HepG2 (cell line): Measurements from ENCODE around the gene MTA3. TPM values are rescaled to one million over a fixed set of nuclear protein-coding genes. Genes with fewer than 3 reads are reported as not detected.

ENCODE experiments used
- CCAR2 ChIP-seq: fragments of 200-400 bp; formaldehyde crosslinking; optimal IDR thresholded peaks from 2 replicates; pipeline ENCODE3; 2018; ENCODE audit warnings: low read depth, mild to moderate bottlenecking, low read length, moderate library complexity
- DNMT3B ChIP-seq: conservative IDR thresholded peaks from 2 replicates; pipeline ENCODE4 v1.6.1; 2016; ENCODE audit warnings: missing biosample characterization, control low read depth
- GABPA ChIP-seq, 2 experiments: IDR thresholded peaks; 2 replicates each; pipeline ENCODE4 v1.6.1; 2011 to 2016; ENCODE audit warnings: low read depth in 2 of 2, low read length in 1 of 2, missing biosample characterization in 1 of 2, missing genetic modification characterization in 1 of 2
- IKZF1 ChIP-seq: fragments of 450-650 bp; IDR thresholded peaks from 2 replicates; pipeline ENCODE4 v1.7.1; 2016
- RCOR2 ChIP-seq: IDR thresholded peaks from 2 replicates; pipeline ENCODE4 v1.6.1; 2016; ENCODE audit warnings: missing biosample characterization, missing genetic modification reagents
- SAP130 ChIP-seq: IDR thresholded peaks from 2 replicates; pipeline ENCODE4 v1.6.1; 2016; ENCODE audit warnings: low read depth
- SATB2 ChIP-seq: sonication (generic); formaldehyde crosslinking; IDR thresholded peaks from 2 replicates; pipeline ENCODE4 v1.5.0; 2020; ENCODE audit warnings: missing genetic modification reagents
- SIN3B ChIP-seq: fragments of 150-350 bp; IDR thresholded peaks from 2 replicates; pipeline ENCODE4 v1.6.1; 2014; ENCODE audit warnings: low read length
- SRSF4 ChIP-seq: fragments of 200-400 bp; formaldehyde crosslinking; IDR thresholded peaks from one replicate; pipeline ENCODE4 v1.6.1; 2018; ENCODE audit warnings: mild to moderate bottlenecking, low read depth, low read length, moderate library complexity; ENCODE audit not compliant: poor library complexity, severe bottlenecking
- TARDBP ChIP-seq: sonication (generic); formaldehyde crosslinking; IDR thresholded peaks from 2 replicates; pipeline ENCODE4 v1.8.0; 2022; ENCODE audit warnings: mild to moderate bottlenecking, missing genetic modification reagents
- ZFP62 ChIP-seq: sonication (generic); formaldehyde crosslinking; IDR thresholded peaks from 2 replicates; pipeline ENCODE4 v1.4.0; 2020; ENCODE audit warnings: missing genetic modification reagents
- ZNF263 ChIP-seq: sonication (generic); formaldehyde crosslinking; IDR thresholded peaks from 2 replicates; pipeline ENCODE4 v1.4.0; 2020; ENCODE audit warnings: missing genetic modification reagents
- ZNF614 ChIP-seq: IDR thresholded peaks from 2 replicates; pipeline ENCODE4 v1.6.1; 2018; ENCODE audit warnings: missing biosample characterization, missing genetic modification reagents, inconsistent platforms, borderline replicate concordance
- ZNF678 ChIP-seq: sonication (generic); formaldehyde crosslinking; IDR thresholded peaks from 2 replicates; pipeline ENCODE4 v1.4.0; 2020; ENCODE audit warnings: mild to moderate bottlenecking, missing genetic modification reagents
- ZNF839 ChIP-seq: sonication (generic); formaldehyde crosslinking; IDR thresholded peaks from 2 replicates; pipeline ENCODE4 v1.4.0; 2020; ENCODE audit warnings: missing genetic modification reagents, mild to moderate bottlenecking, borderline replicate concordance
- polyA plus RNA-seq, 8 experiments: library from polyadenylated mRNA; depleted of rRNA in 3 of 8; stranded (reverse) in 7 of 8; unstranded in 1 of 8; fragments of >200 nt; fragmentation: Illumina TruSeq in 4 of 8; extraction: Trizol in 4 of 8; gene quantifications; 2 replicates each; pipeline versions ENCODE4 v1.2.1 to v1.2.3, GENCODE V29; 2011 to 2016; ENCODE audit warnings: low read depth in 4 of 8, missing spikeins in 1 of 8, mixed read lengths in 1 of 8; ENCODE audit not compliant: insufficient read depth in 1 of 8
- total RNA-seq, 5 experiments: library from RNA; depleted of rRNA; stranded (reverse); fragments of >200 nt; fragmentation: Illumina TruSeq; extraction: Trizol; gene quantifications; 2 replicates each; pipeline ENCODE4 v1.2.3, GENCODE V29; 2016; ENCODE audit warnings: low read depth in 1 of 5
- TF ChIP-seq, protein P1 (sequence below): sonication (generic); formaldehyde crosslinking; IDR thresholded peaks from 2 replicates; pipeline ENCODE4 v1.5.1; 2020; ENCODE audit warnings: missing genetic modification reagents, mild to moderate bottlenecking, borderline replicate concordance
- TF ChIP-seq, protein P2 (sequence below): sonication (generic); formaldehyde crosslinking; IDR thresholded peaks from 2 replicates; pipeline ENCODE4 v1.8.0; 2022; ENCODE audit warnings: low read depth, missing genetic modification reagents
- TF ChIP-seq, protein P3 (sequence below): sonication (generic); formaldehyde crosslinking; IDR thresholded peaks from 2 replicates; pipeline ENCODE4 v1.4.0; 2020; ENCODE audit warnings: missing genetic modification reagents
- TF ChIP-seq, protein P4 (sequence below): sonication (generic); formaldehyde crosslinking; IDR thresholded peaks from 2 replicates; pipeline ENCODE4 v1.5.0; 2020; ENCODE audit warnings: mild to moderate bottlenecking, missing genetic modification reagents
- TF ChIP-seq, protein P5 (sequence below): sonication (generic); formaldehyde crosslinking; IDR thresholded peaks from 2 replicates; pipeline ENCODE4 v1.8.0; 2022; ENCODE audit warnings: mild to moderate bottlenecking, missing genetic modification reagents; ENCODE audit not compliant: insufficient replicate concordance

Gene MTA3
- total and polyA plus RNA-seq, 2 of the 13 experiments (the other 11 are each of a cell fraction or from before 2014, with no cell fraction given), result 48.8 to 77.8 TPM

DNA sequence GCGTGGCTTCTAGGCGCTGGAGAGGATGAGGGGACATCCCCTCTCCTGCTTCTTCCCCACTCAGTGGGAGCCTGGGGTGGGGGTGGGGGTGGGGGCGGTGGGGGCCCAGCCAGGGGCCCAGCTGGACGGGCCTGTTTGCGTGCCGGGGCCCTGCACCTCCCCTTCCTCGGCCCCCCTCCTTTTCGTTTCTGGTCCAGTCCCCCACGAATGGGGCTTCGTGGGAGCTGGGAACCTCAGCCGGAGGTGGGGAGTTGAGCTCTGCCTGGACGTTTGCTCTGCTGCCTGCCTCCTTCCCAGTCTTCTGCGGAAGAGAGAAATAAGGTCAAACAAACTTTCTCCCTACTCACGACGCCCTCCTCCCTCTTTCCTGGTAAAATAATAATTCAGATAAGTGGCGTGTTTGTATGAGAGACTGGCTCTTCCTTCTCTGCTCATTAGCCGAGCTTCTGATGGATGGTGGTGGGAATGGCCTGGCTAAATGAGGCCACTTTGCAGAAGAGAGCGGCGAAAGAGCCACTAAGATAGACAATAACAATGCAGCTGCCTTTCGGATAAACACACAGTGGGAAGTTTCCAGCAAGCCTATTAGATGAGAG, 782 bp downstream of the MTA3 start (continued):
- TF ChIP-seq, protein P1, sequence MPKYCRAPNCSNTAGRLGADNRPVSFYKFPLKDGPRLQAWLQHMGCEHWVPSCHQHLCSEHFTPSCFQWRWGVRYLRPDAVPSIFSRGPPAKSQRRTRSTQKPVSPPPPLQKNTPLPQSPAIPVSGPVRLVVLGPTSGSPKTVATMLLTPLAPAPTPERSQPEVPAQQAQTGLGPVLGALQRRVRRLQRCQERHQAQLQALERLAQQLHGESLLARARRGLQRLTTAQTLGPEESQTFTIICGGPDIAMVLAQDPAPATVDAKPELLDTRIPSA, result no peak
- TF ChIP-seq SAP130 (CRISPR knock-in tag) (0 out of 2 replicates have a peak, but pooled peaks have one; percentile 9), SATB2 (CRISPR knock-in tag) (no peak), ZNF839 (CRISPR knock-in tag) (no peak), GABPA (IDR thresholded peaks at IDR 0.05; ENCODE audit: low read depth, low read length) (no peak), GABPA (CRISPR knock-in tag; IDR thresholded peaks at IDR 0.05; ENCODE audit: low read depth) (no peak), ZFP62 (CRISPR knock-in tag) (no peak), TARDBP (no peak), DNMT3B (no peak), SIN3B (no peak), IKZF1 (no peak), ZNF614 (CRISPR knock-in tag) (0 out of 2 replicates have a peak, but pooled peaks have one; percentile 36), RCOR2 (no peak), ZNF678 (CRISPR knock-in tag) (no peak), ZNF263 (peak; percentile 22; the same call in 1 of the 2 replicates), SRSF4 (no peak), CCAR2 (no peak)
- TF ChIP-seq, protein P2, sequence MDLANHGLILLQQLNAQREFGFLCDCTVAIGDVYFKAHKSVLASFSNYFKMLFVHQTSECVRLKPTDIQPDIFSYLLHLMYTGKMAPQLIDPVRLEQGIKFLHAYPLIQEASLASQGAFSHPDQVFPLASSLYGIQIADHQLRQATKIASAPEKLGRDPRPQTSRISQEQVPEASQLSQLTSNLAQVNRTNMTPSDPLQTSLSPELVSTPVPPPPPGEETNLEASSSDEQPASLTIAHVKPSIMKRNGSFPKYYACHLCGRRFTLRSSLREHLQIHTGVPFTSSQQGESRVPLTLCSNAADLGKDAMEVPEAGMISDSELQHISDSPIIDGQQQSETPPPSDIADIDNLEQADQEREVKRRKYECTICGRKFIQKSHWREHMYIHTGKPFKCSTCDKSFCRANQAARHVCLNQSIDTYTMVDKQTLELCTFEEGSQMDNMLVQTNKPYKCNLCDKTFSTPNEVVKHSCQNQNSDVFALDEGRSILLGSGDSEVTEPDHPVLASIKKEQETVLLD (CRISPR knock-in tag), result no peak
- TF ChIP-seq, protein P3, sequence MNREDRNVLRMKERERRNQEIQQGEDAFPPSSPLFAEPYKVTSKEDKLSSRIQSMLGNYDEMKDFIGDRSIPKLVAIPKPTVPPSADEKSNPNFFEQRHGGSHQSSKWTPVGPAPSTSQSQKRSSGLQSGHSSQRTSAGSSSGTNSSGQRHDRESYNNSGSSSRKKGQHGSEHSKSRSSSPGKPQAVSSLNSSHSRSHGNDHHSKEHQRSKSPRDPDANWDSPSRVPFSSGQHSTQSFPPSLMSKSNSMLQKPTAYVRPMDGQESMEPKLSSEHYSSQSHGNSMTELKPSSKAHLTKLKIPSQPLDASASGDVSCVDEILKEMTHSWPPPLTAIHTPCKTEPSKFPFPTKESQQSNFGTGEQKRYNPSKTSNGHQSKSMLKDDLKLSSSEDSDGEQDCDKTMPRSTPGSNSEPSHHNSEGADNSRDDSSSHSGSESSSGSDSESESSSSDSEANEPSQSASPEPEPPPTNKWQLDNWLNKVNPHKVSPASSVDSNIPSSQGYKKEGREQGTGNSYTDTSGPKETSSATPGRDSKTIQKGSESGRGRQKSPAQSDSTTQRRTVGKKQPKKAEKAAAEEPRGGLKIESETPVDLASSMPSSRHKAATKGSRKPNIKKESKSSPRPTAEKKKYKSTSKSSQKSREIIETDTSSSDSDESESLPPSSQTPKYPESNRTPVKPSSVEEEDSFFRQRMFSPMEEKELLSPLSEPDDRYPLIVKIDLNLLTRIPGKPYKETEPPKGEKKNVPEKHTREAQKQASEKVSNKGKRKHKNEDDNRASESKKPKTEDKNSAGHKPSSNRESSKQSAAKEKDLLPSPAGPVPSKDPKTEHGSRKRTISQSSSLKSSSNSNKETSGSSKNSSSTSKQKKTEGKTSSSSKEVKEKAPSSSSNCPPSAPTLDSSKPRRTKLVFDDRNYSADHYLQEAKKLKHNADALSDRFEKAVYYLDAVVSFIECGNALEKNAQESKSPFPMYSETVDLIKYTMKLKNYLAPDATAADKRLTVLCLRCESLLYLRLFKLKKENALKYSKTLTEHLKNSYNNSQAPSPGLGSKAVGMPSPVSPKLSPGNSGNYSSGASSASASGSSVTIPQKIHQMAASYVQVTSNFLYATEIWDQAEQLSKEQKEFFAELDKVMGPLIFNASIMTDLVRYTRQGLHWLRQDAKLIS, result no peak
- TF ChIP-seq, protein P4, sequence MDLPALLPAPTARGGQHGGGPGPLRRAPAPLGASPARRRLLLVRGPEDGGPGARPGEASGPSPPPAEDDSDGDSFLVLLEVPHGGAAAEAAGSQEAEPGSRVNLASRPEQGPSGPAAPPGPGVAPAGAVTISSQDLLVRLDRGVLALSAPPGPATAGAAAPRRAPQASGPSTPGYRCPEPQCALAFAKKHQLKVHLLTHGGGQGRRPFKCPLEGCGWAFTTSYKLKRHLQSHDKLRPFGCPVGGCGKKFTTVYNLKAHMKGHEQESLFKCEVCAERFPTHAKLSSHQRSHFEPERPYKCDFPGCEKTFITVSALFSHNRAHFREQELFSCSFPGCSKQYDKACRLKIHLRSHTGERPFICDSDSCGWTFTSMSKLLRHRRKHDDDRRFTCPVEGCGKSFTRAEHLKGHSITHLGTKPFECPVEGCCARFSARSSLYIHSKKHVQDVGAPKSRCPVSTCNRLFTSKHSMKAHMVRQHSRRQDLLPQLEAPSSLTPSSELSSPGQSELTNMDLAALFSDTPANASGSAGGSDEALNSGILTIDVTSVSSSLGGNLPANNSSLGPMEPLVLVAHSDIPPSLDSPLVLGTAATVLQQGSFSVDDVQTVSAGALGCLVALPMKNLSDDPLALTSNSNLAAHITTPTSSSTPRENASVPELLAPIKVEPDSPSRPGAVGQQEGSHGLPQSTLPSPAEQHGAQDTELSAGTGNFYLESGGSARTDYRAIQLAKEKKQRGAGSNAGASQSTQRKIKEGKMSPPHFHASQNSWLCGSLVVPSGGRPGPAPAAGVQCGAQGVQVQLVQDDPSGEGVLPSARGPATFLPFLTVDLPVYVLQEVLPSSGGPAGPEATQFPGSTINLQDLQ (CRISPR knock-in tag), result no peak
- TF ChIP-seq, protein P5, sequence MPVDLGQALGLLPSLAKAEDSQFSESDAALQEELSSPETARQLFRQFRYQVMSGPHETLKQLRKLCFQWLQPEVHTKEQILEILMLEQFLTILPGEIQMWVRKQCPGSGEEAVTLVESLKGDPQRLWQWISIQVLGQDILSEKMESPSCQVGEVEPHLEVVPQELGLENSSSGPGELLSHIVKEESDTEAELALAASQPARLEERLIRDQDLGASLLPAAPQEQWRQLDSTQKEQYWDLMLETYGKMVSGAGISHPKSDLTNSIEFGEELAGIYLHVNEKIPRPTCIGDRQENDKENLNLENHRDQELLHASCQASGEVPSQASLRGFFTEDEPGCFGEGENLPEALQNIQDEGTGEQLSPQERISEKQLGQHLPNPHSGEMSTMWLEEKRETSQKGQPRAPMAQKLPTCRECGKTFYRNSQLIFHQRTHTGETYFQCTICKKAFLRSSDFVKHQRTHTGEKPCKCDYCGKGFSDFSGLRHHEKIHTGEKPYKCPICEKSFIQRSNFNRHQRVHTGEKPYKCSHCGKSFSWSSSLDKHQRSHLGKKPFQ (CRISPR knock-in tag), result no peak
